Stimulated activated CD8-positive, alpha-beta memory T cell treated with anti-CD3 and anti-CD28 coated beads, Interleukin-7, amount 100 ng/mL, for 4 hours (primary cell): Measurements from ENCODE around the gene TRPV3.
"Not testable (repeated sequence)": the region's sequence is repeated elsewhere in the genome, so short reads cannot be mapped to it uniquely, and the experiment has no call there.

Experiments used
- DNase-seq, 2 donors: peaks; one replicate each; pipeline ENCODE4 v3.0.0-alpha.2; 2020; ENCODE audit warnings: low read depth in 2 of 2

TRPV3 gene

DNA sequence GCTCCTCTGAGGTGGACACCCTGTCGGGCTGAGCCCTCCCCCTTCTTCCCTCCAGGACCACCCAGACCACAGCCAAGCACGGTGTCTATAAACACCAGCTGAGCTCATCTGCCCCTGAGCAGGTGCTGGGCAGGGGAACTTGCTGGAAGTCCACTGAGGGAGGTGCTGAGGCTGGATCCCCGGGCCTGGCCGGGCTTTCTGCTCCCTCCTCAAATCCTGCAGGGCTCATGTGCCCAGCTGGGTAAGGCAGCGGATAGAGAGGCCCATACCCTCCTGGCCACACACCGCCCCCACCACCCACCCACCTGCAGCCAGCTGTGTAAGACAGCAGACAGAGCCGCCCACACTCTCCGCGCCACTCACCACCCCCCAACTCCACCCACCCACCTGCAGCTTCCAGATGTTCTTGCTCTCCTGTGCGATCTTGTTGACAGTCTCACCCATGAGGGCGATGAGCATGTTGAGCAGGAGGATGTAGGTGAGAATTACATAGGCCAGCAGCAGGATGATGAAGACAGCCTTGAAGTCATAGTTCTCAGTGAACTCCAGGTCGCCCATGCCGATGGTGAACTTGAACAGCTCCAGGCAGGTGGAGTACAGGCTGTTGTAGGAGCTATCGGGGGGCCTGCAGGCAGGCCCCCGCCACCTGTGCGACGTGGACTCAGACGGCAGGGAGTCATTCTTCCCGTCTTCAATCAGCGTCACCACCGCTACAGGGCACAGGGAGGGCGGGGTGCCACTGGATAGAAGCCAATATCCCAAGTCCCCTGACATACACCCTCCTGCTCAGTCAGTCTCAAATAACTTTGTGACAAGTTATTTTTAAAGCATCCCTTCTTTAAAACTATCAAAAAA, 15.9 kb upstream of the TRPV3 start:
- DNase-seq = no peak

DNA sequence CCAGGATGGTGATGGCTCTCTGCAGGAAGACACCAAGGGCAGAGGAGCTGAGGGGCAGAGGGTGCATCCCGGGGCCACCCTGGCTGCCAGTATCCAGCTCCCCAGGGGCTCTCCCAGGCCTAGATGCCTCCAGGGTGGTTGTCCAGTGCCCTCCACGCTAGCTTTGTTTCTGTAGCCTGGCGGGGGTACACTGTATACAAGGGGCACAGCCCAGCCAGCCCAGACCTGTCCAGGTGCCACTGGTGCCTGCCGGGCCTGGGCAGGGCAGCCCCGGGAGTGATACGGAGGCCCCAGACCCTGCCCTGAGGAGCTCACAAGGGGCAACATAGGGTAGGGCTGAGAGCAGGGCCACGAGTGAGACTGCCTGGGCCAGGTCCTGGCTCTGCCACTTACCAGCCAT, 14.6 kb upstream of the TRPV3 start:
- no peak for DNase-seq

DNA sequence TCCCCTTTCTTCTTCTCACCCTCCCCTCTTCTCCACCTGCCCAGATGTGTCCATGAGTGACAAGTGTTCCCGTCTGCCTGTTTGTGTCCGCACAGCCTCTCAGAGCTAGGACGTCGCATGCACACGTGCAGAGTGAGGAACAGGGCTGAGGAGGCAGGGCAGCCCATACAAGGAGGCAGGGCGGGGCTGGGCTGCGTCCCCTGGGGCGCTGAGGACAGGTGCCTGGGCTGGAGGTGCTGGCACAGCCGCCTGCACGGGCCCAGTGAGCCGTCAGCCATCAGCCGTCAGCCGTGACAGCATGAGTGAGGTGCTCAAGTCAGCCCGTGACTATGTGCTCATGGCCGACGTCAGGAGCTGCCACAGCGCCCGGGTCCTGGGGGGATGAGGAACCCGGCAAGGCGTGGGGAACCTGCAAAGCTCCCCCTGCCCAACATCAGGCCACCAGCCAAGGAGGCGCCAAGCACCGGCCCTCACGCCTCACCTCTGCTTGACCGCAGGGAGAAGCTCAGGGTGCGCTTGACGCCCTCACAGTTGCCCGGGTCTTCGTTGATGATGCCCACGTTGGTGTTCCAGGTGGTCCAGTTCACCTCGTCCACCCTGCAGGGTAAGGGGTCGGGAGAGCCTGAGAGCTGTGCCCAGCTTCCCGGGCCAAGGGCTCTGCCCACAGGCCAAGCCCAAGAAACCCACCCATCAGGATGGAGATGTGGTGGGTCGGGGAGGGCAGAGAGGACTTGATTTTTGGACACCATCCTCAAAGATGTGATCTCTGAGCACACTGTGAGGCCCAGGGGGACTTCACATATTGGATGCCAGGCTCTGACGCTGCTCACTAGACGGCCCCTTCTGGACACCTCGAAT, 13.7 kb upstream of the TRPV3 start:
- DNase-seq = no peak

DNA sequence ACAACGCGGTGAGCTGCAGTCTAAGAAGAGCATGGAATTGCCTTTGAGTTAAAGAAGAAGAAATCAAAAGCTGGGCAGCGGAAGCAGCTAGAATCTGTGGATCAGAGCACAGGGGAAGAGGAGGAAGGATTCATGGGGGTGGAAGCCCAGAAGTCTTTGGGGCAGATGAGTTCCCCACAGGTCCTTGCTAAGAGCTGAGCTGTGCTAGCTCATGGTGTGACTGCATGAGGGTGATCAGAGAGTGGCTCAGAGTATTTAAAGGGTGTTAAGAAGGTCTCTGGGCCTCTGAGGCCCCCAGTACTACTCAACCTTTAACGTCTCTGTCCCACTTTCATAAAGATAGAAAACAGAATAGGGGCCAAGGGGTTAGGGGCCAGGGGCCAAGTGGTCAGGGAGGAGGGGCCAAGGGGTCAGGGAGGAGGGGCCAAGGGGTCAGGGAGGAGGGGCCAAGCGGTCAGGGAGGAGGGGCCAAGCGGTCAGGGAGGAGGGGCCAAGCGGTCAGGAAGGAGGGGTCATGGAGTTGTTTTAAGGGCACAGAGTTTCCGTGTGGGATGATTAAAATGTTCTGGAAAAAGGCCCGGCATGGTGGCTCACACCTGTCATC, 12.0 kb upstream of the TRPV3 start:
- DNase-seq = no peak

DNA sequence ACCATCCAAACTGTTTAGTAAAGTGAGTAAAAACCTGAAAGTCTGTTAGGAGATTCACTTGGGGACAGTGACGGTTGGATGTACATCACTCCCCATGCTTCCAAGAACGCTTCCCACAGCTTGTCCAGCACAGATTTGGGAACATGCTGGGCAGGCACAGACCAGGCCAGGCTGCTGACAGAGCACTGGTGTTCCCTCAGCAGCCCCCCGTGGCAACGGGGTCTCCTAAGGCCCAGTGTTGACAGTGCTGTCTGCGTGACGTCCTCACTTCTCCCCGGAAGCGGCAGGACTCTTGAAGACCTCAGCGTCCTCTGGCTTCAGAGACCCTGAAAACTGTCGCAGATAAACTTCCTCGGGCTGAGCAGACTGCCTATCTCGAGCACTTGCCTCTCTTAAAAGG, 8.9 kb upstream of the TRPV3 start:
- no peak for DNase-seq

DNA sequence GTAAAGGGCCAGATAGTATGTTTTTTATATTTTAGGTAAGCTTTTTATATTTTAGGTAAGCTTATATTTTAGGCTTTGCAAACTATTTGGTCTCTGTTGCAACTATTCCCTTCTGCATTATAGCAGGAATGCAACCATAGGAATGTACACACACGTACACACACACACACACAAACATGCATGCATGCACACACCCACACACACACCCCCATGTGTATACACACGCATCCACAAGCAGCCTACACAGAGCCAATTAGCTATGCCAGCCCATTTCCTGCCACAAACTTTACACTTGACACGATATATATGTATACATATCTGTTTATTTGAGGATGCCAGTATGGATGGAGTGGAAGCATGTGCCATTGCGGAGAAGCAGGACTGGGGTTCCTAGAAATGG, 7.5 kb upstream of the TRPV3 start:
- no peak for DNase-seq

DNA sequence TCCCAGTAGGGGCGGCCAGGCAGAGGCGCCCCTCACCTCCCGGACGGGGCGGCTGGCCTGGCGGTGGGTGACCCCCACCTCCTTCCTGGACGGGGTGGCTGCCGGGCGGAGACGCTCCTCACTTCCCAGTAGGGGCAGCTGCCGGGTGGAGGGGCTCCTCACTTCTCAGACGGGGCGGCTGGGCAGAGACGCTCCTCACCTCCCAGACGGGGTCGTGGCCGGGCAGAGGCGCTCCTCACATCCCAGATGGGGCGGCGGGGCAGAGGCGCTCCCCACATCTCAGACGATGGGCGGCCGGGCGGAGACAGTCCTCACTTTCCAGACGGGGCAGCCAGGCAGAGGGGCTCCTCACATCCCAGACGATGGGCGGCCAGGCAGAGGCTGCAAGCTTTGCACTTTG, 6.6 kb upstream of the TRPV3 start:
- not testable (repeated sequence) for DNase-seq

DNA sequence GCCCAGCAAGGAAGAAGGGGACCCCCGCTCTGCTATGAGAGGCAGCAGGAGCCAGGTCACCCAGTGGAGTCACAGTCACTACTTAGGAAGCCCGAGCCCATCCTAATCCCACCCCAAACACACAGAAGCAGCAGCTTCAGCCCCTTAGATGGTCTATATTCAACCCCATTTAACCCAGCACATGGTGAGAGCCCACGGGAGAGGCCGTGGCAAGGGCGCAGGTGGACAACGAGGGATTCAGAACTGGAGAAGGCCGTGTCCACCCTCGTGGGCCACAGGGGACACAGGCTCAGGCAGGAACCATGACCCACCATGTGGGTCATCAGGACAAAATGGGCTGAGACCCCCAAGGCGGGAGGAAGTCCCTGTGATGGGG, 1.6 kb upstream of the TRPV3 start:
- no peak for DNase-seq

DNA sequence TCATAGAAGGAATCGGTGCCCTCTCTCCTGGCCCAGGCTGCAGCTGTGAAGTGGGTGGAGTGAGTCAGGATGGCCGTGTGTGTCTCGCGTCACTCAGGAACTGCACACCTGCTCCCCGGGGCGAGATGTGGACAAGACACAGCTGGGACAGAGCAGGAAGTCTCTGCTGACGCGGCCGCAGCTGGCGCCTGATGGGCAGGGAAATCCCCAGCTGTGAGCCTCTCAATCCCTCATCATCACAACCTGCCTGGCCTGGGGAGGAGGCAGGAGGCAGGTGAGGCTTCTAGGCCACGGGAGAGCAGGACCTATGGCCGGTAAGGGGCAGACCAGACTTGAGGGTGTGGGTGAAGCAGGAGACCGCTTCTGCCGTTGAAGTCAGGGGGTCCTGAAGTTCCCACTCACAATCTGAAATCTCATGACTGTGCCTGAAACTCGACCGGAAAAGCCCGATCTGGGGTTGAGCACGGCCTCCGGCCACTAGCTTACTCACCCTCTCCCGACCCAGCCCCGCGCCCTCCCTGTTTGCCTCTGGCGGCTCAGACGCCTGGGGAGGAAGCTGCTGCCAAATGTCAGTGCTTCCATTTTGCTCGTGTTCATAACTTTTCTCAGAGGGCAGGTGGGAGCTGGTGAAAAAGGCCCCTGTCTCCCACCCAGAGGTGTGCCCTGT, 1.1 kb upstream of the TRPV3 start:
- peak; percentile 14 to 36 for DNase-seq

DNA sequence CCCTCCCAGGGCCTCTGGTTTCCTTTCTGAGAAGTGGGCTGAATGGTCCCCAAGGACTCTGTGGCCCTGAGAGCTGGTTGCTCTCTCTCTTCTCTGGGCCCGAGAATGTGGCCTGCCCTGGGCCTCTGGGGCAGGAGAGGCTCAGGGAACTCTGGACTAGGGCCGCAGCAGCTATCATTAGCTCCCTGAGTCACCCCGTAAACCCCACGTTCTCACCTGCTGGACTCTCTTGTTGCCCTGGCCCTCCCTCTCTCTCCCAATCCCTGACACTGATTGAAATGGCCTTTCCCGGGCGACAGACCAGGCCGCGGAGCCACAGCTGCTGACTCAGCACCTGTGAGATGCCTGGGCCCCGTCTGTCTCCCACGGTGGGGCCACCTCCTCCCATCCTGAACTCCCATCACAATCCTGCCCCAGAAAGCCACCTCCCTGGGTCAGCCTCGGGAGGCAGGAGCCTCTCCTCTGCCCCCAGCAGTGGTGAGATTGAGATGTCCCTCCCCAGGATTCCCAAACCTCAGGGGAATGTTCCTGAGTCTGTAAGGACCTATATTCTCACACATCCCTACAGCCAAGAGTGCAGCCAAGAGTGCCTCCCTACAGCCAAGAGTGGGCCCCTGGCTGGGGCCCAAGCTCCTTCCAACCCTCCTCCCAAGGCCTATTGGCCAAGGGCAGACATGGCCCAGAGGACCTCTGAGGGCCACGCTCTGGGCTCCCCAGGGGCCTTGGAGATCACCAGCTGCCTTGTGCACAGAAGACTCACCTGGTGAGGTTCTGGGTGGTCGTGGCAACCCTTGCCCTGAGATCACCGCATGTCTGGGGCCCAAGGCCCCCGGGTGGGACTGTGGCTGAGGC, 470 bp downstream of the TRPV3 start:
- DNase-seq = no peak

DNA sequence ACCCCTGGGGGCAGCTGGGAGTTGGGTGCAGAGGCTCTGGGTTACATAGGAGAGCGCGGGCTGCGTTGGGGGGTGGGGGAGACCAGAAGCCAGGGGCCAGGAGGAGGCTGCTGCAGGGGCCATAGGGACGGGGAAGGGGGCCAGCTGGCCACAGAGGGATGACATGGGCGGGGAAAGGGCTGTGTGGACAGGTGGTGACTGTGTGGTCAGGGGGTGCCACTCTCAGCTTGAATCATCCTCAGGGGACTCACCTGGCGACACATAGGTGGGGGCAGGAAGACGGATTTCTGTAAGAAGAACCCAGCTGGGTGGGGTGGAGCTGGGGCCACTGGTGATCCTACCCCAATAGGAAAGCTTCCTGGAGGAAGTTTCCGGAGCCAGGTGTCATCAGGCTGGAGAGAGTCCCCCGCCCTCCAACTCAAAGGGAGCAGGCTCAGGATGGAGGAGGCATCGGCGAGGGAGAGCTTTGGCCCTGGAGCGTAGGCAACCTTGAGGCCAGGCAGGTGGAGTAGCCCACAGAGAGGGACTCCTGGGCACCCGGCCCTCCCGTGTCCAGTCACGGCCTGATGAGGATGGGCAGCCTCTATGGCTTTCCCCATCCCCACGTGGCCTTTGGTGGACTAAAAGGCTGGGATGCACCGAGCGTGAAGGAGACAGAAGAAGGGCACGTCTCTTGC, 1.2 kb downstream of the TRPV3 start:
- DNase-seq = no peak

DNA sequence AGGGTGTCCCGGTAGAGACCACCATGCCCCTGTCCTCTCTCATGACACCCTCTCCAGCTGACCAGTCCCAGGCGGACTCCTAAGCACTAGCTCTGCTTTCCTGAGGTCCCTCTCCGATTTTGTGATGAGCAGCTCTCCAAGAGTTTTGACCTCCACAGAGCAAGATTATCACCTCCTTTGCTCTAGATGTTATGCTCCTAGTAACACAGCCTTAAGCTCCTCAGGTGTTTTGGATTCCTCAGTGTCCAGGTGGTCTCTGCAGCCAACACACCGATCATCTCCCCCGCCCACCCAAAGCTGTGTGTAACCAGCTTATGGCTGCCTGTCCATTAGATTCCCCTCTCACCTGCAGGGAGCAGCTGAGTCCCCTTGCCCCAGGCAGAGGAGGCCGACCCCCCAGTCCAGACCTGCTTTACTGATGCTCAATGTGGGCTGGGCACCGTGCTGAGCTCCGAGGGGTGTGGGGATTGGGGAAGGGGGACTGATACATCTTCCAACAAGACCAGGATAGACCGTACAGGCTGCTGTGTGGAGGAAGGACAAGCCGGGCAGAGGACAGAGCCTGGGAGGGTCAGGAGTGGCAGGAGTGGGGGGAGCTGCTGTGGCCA, 2.3 kb downstream of the TRPV3 start:
- DNase-seq = no peak

DNA sequence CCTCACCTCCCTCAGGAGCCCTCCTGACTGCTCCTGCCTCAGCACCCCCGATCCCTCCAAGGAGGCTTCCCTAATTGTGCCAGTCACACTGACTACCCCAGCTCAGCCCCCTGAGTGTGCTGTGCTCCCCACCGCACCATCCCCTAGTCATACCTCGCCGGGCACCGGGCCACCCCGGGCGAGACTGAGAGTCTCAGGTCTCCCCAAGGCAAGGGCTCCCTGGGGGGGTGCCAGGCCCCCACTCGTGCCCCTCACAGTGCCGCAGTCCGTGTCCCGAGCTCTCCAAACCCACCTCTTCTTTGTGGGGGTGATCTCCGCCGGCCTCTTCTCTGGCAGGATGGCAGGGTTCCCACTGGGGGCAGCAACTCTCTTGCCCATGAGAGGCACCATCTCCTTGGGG, 3.2 kb downstream of the TRPV3 start:
- no peak for DNase-seq

DNA sequence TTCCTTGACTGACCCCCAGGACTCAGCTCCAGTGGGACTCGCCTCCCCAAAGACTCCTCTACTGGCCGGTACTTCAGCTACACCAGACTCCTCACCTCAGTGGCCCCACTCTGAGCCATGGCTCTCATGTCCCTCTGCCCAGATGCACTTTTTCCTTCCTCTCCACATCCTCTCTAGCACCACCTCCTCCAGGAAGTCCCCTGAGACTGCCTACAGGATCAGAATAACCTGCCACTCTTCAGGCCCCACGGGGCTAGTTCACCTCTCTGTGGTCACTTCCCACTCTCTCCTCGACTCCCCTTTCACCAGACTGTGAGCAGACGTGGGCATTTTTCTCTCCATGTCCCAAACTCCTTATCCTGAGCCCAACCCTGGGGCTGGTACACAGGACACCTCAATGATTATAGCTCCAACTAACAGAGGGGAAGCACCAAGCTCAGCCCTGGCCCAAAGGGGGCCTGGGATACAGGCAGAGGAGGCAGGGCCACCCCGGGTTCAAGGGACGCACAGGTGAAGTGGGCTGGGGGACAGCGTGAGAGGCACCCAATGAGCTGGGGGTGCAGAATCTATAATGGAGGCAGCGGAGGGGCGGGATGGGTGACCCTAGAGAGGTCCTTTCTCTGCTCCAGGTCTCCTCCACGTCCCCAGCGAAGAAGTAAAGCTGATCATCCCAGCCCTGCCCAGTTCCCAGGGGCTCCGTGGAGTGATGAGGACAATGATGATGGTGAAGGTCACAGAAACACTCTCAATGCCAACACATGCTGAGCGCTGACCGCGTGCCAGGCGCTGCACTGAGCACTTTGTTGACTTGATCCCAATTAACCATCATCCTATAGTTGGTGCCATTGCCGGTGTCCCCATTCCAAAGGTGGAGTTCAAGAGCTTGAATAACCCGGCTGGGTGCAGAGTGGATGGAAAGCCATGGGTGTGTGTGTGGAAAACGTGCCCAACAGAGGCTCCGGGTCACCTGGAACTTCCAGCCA, 3.9 kb downstream of the TRPV3 start:
- no peak for DNase-seq

DNA sequence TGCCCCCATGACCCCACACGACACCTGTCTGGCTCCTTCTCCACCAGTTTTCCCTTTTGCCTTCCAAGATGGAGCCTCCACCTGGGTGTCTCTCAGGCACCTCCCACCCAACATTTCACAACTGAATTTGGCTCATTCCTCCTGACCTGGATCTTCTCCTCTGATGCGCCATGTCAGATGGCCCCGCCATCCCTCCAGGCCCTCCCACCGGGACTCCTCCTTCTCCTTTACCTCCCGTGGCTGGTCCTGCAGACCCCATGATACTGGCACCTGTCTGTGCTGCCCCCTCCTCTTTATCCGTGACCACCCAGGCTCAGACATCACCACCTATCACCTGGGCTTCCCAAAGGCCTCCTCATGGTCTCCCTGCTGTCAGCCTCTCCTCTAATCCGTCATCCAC, 4.7 kb downstream of the TRPV3 start:
- no peak for DNase-seq

DNA sequence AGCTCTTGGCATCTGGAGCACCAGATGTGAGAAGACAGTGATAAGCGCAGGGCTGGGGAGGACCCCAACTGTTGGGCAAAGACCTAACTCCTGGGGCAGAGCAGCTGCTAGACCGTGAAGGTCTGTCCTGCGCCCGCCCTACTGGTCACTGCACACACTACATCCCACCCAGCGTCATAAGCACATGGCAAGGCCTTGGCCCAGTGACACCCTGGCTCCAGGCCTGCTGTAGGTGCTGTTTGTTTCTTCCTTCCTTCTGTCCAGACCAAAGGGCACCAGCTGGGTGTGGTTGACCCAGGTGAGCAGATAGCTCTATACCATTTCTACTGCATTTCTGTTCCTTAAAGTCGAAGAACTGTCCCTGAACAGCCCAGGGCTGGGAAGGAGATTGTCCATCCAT, 6.4 kb downstream of the TRPV3 start:
- DNase-seq = no peak

DNA sequence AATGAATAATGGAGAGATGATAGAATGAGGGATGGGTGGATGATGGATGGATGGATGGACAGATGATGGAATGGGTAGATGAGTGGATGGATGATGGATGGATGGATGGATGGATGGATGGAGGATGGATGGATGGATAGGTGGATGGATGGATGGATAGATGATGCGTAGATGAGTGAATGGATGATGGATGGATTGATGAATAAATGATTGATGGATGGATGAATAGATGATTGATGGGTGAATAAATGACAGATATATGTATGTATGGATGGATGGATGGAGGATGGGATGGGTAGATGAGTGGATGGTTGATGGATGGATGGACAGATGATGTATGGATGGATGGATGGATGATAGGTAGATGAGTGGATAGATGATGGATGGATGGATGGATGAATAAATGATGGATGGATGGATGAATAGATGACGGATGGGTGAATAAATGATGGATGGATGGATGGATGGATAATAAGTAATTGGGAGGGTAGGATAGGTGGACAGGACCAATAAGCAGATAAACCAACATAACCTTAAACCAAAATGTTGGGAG, 7.9 kb downstream of the TRPV3 start:
- no peak for DNase-seq

DNA sequence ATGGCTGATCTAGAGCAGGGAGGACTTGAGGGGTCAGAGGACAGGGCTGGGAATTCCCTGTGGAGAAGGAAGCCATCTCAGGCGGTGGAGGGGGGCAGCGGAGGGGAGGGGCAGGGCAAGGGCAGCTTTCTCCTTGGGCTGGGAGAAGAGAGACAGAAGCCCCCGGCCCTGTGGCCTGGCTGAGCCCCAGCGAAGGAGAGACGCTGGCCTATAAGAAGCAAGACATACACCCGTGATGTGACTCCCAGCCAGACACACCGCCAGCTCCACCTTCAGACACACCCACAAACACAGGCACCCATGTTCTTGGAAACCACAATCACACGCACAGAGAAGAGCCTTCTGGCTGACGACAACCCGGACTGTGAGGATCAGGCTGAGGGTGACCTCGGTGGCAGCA, 10.0 kb downstream of the TRPV3 start:
- no peak for DNase-seq

DNA sequence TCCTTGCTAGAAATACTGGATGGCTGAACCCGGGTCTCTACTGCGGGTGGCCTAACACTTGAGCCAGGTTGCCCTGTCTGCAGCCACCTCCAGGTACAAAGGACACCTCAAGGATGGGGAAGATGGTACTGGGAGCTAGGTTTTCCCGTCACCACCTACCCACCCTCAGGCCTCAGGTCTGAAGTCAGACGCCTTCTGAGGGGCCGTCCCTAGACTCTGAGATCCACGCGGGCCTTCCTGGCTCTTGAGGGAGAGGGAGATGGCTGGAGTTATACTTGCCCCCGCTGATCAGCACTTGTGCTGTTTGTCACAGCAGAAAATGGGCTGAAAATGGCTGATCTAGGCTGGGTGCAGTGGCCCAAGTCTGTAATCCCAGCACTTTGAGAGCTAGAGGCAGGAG, 10.6 kb downstream of the TRPV3 start:
- no peak for DNase-seq
